Caco-2 (cell line): ENCODE results near the gene NFKBIL1. TPM values are rescaled to one million over a fixed set of nuclear protein-coding genes. Genes with fewer than 3 reads are reported as not detected.
"Not testable (repeated sequence)": the region's sequence is repeated elsewhere in the genome, so short reads cannot be mapped to it uniquely, and the experiment has no call there.

Experiments
- Bru-seq: library from RNA; stranded (reverse); fragments of 400-500 nt; gene quantifications from one replicate; lab custom pipeline; 2021; lab: Mats Ljungman, UMichigan
- BruChase-seq, 2 experiments: library from RNA; stranded (reverse); fragments of 400-500 nt; gene quantifications; one replicate each; lab custom pipeline; 2021; lab: Mats Ljungman, UMichigan
- BruUV-seq: library from RNA; stranded (reverse); fragments of 400-500 nt; replicated peaks from 2 replicates; lab custom pipeline; 2021; lab: Mats Ljungman, UMichigan
- CTCF ChIA-PET: fragments of 300-600 bp; sonication (Branson Sonifier 250); formaldehyde crosslinking; loops from one replicate; lab custom pipeline; 2022; ENCODE audit warnings: antibody characterized with exemption; lab: Charles Lee
- POLR2A ChIA-PET: fragments of 300-600 bp; sonication (Branson Sonifier 250); formaldehyde crosslinking; loops from one replicate; lab custom pipeline; 2022; ENCODE audit warnings: antibody characterized with exemption; lab: Charles Lee
- DNase-seq, 2 experiments: peaks; one replicate each; pipeline versions ENCODE4 v3.0.0 to v3.0.0-alpha.2; 2020 to 2022
- H3K27me3 ChIP-seq: replicated peaks from 2 replicates; pipeline ENCODE4 v1.6.0; 2011; ENCODE audit warnings: low read length; ENCODE audit not compliant: control insufficient read depth, insufficient read depth
- H3K36me3 ChIP-seq: 2 replicates; pipeline ENCODE4 v1.5.1; 2011; ENCODE audit warnings: low read length; ENCODE audit not compliant: control insufficient read depth, insufficient read depth
- H3K4me1 ChIP-seq: fragments of 250-450 bp; sonication (Bioruptor Pico); 2 replicates; pipeline ENCODE4 v1.5.1; 2020; ENCODE audit warnings: mild to moderate bottlenecking
- H3K4me3 ChIP-seq: 2 replicates; pipeline ENCODE4 v1.5.1; 2011; ENCODE audit warnings: low read depth, mild to moderate bottlenecking, control low read depth, low read length
- H3K9me3 ChIP-seq: fragments of 250-450 bp; sonication (Bioruptor Pico); 2 replicates; pipeline ENCODE4 v1.5.1; 2020; ENCODE audit warnings: mild to moderate bottlenecking, moderate library complexity
- H3K27ac Mint-ChIP-seq: one replicate; pipeline ENCODE4 v1.8.0; 2022; ENCODE audit warnings: mixed read lengths; ENCODE audit not compliant: unreplicated experiment
- H3K27me3 Mint-ChIP-seq: one replicate; pipeline ENCODE4 v1.8.0; 2022; ENCODE audit warnings: mixed read lengths; ENCODE audit not compliant: insufficient read depth, unreplicated experiment
- H3K36me3 Mint-ChIP-seq: one replicate; pipeline ENCODE4 v1.8.0; 2022; ENCODE audit warnings: mild to moderate bottlenecking, mixed read lengths; ENCODE audit not compliant: insufficient read depth, unreplicated experiment
- H3K4me1 Mint-ChIP-seq: one replicate; pipeline ENCODE4 v1.8.0; 2022; ENCODE audit warnings: low read depth, mixed read lengths; ENCODE audit not compliant: unreplicated experiment
- H3K4me3 Mint-ChIP-seq: one replicate; pipeline ENCODE4 v1.8.0; 2022; ENCODE audit warnings: mild to moderate bottlenecking, moderate library complexity, mixed read lengths; ENCODE audit not compliant: unreplicated experiment
- H3K9me3 Mint-ChIP-seq: one replicate; pipeline ENCODE4 v1.8.0; 2022; ENCODE audit warnings: mixed read lengths; ENCODE audit not compliant: unreplicated experiment
- intact Hi-C: fragments of 100-400 bp; cut with micrococcal nuclease; formaldehyde crosslinking; loops from one replicate; pipeline ENCODE4 v1.10.0; 2022; ENCODE audit not compliant: unreplicated experiment
- long read RNA-seq: library from polyadenylated mRNA; stranded (forward); transcript quantifications from one replicate; pipeline ENCODE4 v2.0.0, GENCODE V29; 2022
- total RNA-seq: library from RNA; stranded (reverse); gene quantifications from 2 replicates; pipeline ENCODE4 v1.2.3, GENCODE V29; 2022
- TF ChIP-seq, protein P1 (sequence below), 2 experiments: fragments of 200-600 bp in 1 of 2; IDR thresholded peaks; 1 replicate in 1 of 2; 2 replicates in 1 of 2; pipeline versions ENCODE4 v1.5.1 to v1.8.0; 2011 to 2022; ENCODE audit warnings: antibody characterized with exemption in 1 of 2, control low read depth in 1 of 2, inconsistent platforms in 1 of 2, low read depth in 1 of 2, low read length in 1 of 2, mild to moderate bottlenecking in 1 of 2, moderate library complexity in 1 of 2; ENCODE audit not compliant: insufficient read depth in 1 of 2, severe bottlenecking in 1 of 2, unreplicated experiment in 1 of 2

Gene NFKBIL1, protein sequence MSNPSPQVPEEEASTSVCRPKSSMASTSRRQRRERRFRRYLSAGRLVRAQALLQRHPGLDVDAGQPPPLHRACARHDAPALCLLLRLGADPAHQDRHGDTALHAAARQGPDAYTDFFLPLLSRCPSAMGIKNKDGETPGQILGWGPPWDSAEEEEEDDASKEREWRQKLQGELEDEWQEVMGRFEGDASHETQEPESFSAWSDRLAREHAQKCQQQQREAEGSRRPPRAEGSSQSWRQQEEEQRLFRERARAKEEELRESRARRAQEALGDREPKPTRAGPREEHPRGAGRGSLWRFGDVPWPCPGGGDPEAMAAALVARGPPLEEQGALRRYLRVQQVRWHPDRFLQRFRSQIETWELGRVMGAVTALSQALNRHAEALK
- 14.7 and 17.4 TPM in 2 replicates for total RNA-seq
- percentile 64 among the genes with signal in this experiment for Bru-seq, nascent RNA
- BruChase-seq, experiment 1, labeled RNA remaining after a 2-hour chase, result percentile 59 among the genes with signal in this experiment
- BruChase-seq, experiment 2, labeled RNA remaining after a 6-hour chase, result percentile 62 among the genes with signal in this experiment
- long read RNA-seq, transcript NFKBIL1-203 (4 exons, 1,478 nt), result major isoform, 6 of 16 reads
- long read RNA-seq, partial matches to known transcripts, result 2 of 16 reads
- long read RNA-seq, other reads (novel, unspliced or antisense), result 6 of 16 reads

DNA sequence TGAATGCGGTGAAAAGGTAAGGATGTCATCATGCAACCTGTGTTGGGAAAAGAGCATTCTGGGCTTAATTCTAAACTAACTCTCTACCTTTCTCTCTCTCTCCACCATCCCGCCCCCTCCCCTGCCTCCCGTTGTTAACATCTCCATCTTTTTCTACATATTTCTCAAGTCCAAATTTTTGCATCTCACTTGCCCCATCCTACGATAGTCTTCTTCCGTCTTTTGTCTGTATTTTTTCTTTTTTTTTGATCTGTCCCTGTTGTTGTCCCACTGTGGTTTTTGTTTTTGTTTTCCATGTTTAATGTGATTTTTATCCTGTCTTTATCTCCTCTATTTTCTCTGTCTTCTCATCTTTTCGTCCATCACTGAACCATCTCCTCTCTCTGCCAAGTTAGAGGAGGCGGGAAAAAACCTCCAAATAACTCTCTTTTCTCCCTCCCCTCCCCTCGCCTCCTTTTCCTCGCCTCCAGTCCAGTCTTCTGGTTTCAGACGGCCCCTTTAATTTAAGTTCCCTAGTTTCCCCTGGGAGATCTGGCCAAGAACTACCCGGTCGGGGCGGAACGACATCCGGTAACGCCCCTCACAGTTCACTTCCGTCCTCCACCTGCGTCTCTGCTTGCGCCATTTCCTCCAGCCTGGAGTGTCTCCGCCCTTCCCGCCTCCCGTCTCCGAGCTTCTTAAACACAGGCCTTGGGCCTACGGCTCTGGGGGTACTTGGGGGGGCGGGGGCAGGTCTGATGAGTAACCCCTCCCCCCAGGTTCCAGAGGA, at the start of gene NFKBIL1:
Gene NFKBIL1 (plus strand): TSS at position 651 of the 769 bp plus-strand sequence. CDS start 87 bp downstream, at position 738.
- intact Hi-C loops, result loop anchor here (1.0 to 5.0 kb wide), 8 partner anchors 27 to 190 kb away; partner anchors contain the start of genes APOM, CLIC1, CSNK2B and LY6G5B
- H3K36me3 Mint-ChIP-seq, result peaks cover 35% of the 10 kb centered on the region

GRCh38 chr6:31498748-31499147, 48.7 kb upstream of the NFKBIL1 start:
- intact Hi-C loops, result loop anchor here (10.0 kb wide), 1 partner anchor 94 kb away; the partner anchor contains the start of gene MICA
- Histone ChIP-seq H3K27me3 (no peaks in the 10 kb centered on the region), H3K9me3 (no peaks in the 10 kb centered on the region), H3K4me1 (no peaks in the 10 kb centered on the region), H3K4me3 (peak overlapping the region; percentile 26), H3K36me3 (no peaks in the 10 kb centered on the region)
- TF ChIP-seq, protein P1, sequence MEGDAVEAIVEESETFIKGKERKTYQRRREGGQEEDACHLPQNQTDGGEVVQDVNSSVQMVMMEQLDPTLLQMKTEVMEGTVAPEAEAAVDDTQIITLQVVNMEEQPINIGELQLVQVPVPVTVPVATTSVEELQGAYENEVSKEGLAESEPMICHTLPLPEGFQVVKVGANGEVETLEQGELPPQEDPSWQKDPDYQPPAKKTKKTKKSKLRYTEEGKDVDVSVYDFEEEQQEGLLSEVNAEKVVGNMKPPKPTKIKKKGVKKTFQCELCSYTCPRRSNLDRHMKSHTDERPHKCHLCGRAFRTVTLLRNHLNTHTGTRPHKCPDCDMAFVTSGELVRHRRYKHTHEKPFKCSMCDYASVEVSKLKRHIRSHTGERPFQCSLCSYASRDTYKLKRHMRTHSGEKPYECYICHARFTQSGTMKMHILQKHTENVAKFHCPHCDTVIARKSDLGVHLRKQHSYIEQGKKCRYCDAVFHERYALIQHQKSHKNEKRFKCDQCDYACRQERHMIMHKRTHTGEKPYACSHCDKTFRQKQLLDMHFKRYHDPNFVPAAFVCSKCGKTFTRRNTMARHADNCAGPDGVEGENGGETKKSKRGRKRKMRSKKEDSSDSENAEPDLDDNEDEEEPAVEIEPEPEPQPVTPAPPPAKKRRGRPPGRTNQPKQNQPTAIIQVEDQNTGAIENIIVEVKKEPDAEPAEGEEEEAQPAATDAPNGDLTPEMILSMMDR (IDR thresholded peaks at IDR 0.05; ENCODE audit: insufficient read depth in 1 of 2, low read depth in 1 of 2, low read length in 1 of 2, severe bottlenecking in 1 of 2, unreplicated experiment in 1 of 2), result no peak
- Mint-ChIP-seq H3K9me3 (no peaks in the 10 kb centered on the region), H3K27me3 (peaks cover 6% of the 10 kb centered on the region), H3K36me3 (no peaks in the 10 kb centered on the region), H3K4me1 (peaks cover 23% of the 10 kb centered on the region), H3K27ac (peak overlapping the region; percentile 51), H3K4me3 (peak overlapping the region; percentile 97)
- ChIA-PET CTCF (interaction anchor here (0.5 to 0.6 kb wide), 2 partner anchors 96 to 326 kb away, joined by 3 to 4 read pairs; no protein-coding TSS in a partner anchor), POLR2A (no interaction called here)
- BruUV-seq, result no TSS peak
- peak in 1 of 2 experiments; percentile 42 for DNase-seq

More for the DNA sequence above, at the start of gene NFKBIL1:
- ChIA-PET POLR2A (interaction anchor here (0.6 to 0.7 kb wide), 5 partner anchors 24 to 640 kb away, joined by 3 to 6 read pairs (median 3); partner anchors contain the start of gene LSM2), CTCF (interaction anchor here (0.6 to 2.7 kb wide), 11 partner anchors 27 to 1094 kb away, joined by 3 to 20 read pairs (median 4); partner anchors contain the start of genes APOM and TNF)
- peaks cover 6% of the 10 kb centered on the region for H3K4me1 ChIP-seq
- Mint-ChIP-seq H3K4me3 (peak within 1 kb of the TSS; percentile 87), H3K27ac (peak within 1 kb of the TSS; percentile 64), H3K27me3 (no peaks in the 10 kb centered on the region), H3K4me1 (peaks cover 12% of the 10 kb centered on the region), H3K9me3 (no peaks in the 10 kb centered on the region)
- peak within 1 kb of the TSS; percentile 44 for H3K4me3 ChIP-seq
- H3K9me3 ChIP-seq, result no peaks in the 10 kb centered on the region
- H3K36me3 ChIP-seq, result no peaks in the 10 kb centered on the region
- H3K27me3 ChIP-seq, result no peaks in the 10 kb centered on the region
- BruUV-seq, result no TSS peak
- TF ChIP-seq, protein P1 (IDR thresholded peaks at IDR 0.05; ENCODE audit: insufficient read depth in 1 of 2, low read depth in 1 of 2, low read length in 1 of 2, severe bottlenecking in 1 of 2, unreplicated experiment in 1 of 2), result no peak
- peak; percentile 91 to 93 for DNase-seq

DNA sequence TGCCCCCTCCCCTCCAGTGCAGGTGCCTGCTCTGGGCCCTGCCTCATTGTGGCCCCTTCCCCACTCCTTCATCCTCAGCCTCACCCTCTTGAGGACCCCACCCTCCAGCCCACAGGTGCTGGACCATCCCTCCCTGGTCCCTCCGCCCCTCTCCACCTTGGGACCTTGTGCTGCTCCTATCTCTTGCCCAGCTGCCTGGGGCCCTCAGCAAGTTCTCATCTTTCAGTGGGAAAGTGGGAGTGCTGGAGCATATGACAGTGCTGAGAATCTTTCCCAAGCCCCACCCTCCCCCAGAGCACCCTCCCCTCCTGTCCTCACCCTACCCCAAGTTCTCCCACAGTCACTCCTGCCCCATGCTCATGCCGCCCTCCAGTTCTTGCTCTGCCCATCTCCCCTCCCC, 47.8 kb upstream of the NFKBIL1 start:
- Mint-ChIP-seq H3K4me3 (peak overlapping the region; percentile 97), H3K4me1 (peaks cover 20% of the 10 kb centered on the region)
- H3K36me3 Mint-ChIP-seq, H3K4me1 ChIP-seq, H3K36me3 ChIP-seq, CTCF ChIA-PET, H3K9me3 Mint-ChIP-seq, H3K27ac Mint-ChIP-seq, DNase-seq, H3K27me3 ChIP-seq, H3K27me3 Mint-ChIP-seq, H3K9me3 ChIP-seq, POLR2A ChIA-PET, BruUV-seq, H3K4me3 ChIP-seq: not testable (repeated sequence)
- intact Hi-C loops, result loop anchor here (10.0 kb wide), 1 partner anchor 95 kb away; the partner anchor contains the start of gene MICA
